CD14-positive monocyte (primary cell): ENCODE results near the gene GLRX5. TPM values are rescaled to one million over a fixed set of nuclear protein-coding genes. Genes with fewer than 3 reads are reported as not detected.
A peak's percentile ranks its signal among the peaks of the same experiment; 100 is the strongest.

Experiments used
- DNase-seq, 3 donors: peaks; one replicate each; pipeline ENCODE4 v3.0.0-alpha.2; 2011 to 2022
- H2AFZ ChIP-seq: 2 replicates; pipeline ENCODE4 v1.6.0; 2012; ENCODE audit warnings: mild to moderate bottlenecking, low read depth, low read length, inconsistent platforms; ENCODE audit not compliant: insufficient read depth, poor library complexity, severe bottlenecking
- H3K27ac ChIP-seq, 2 donors: 1 replicate in 1 of 2; 2 replicates in 1 of 2; pipeline ENCODE4 v1.5.1; 2012 to 2013; ENCODE audit warnings: low read length in 2 of 2, control low read depth in 1 of 2, inconsistent platforms in 1 of 2, low read depth in 1 of 2, mild to moderate bottlenecking in 1 of 2
- H3K27me3 ChIP-seq, 2 donors: one replicate each; pipeline versions ENCODE4 v1.6.0 to v1.6.1; 2011 to 2013; ENCODE audit warnings: low read length in 2 of 2; ENCODE audit not compliant: control insufficient read depth in 2 of 2, insufficient read depth in 2 of 2
- H3K36me3 ChIP-seq, 2 donors: replicated peaks in 1 of 2; 1 replicate in 1 of 2; 2 replicates in 1 of 2; pipeline versions ENCODE4 v1.5.1 to v1.6.1; 2012 to 2013; ENCODE audit warnings: low read length in 2 of 2, control low read depth in 1 of 2, inconsistent platforms in 1 of 2, mild to moderate bottlenecking in 1 of 2; ENCODE audit not compliant: insufficient read depth in 2 of 2, control insufficient read depth in 1 of 2
- H3K4me1 ChIP-seq, 2 donors: 1 replicate in 1 of 2; 2 replicates in 1 of 2; pipeline versions ENCODE4 v1.5.1 to v1.6.1; 2012 to 2013; ENCODE audit warnings: low read length in 2 of 2, control low read depth in 1 of 2, inconsistent platforms in 1 of 2, mild to moderate bottlenecking in 1 of 2, moderate library complexity in 1 of 2; ENCODE audit not compliant: insufficient read depth in 2 of 2, control insufficient read depth in 1 of 2
- H3K4me2 ChIP-seq: replicated peaks from 2 replicates; pipeline ENCODE3; 2012; ENCODE audit warnings: low read length, moderate library complexity, mild to moderate bottlenecking; ENCODE audit not compliant: poor library complexity, severe bottlenecking; ENCODE audit errors: extremely low read depth
- H3K4me3 ChIP-seq, 3 experiments: fragments of 200-600 bp in 1 of 3; sonication (generic) in 1 of 3; replicated peaks in 1 of 3; 1 replicate in 2 of 3; 2 replicates in 1 of 3; pipeline ENCODE4 v1.5.1; 2011 to 2013; ENCODE audit warnings: low read length in 3 of 3, mild to moderate bottlenecking in 3 of 3, control low read depth in 2 of 3, low read depth in 2 of 3, inconsistent platforms in 1 of 3, moderate library complexity in 1 of 3
- H3K79me2 ChIP-seq: 2 replicates; pipeline ENCODE4 v1.6.0; 2012; ENCODE audit warnings: mild to moderate bottlenecking, control low read depth, inconsistent platforms, low read length, moderate library complexity; ENCODE audit not compliant: insufficient read depth
- H3K9ac ChIP-seq: 2 replicates; pipeline ENCODE4 v1.6.0; 2017; ENCODE audit warnings: low read length, mild to moderate bottlenecking; ENCODE audit not compliant: insufficient read depth, poor library complexity, severe bottlenecking
- H3K9me3 ChIP-seq, 2 donors: replicated peaks in 1 of 2; 1 replicate in 1 of 2; 2 replicates in 1 of 2; pipeline versions ENCODE4 v1.5.1 to v1.6.1; 2012 to 2013; ENCODE audit warnings: low read length in 2 of 2, control low read depth in 1 of 2; ENCODE audit not compliant: control insufficient read depth in 1 of 2, insufficient read depth in 1 of 2
- H4K20me1 ChIP-seq: 2 replicates; pipeline ENCODE4 v1.6.0; 2012; ENCODE audit warnings: mild to moderate bottlenecking, low read length, control low read depth, moderate library complexity; ENCODE audit not compliant: insufficient read depth
- H3K27ac Mint-ChIP-seq, 7 donors: one replicate each; pipeline ENCODE4 v1.8.0; 2020; ENCODE audit warnings: mild to moderate bottlenecking in 7 of 7, mixed read lengths in 7 of 7, moderate library complexity in 6 of 7, inconsistent platforms in 2 of 7
- H3K27me3 Mint-ChIP-seq, 3 donors: one replicate each; pipeline ENCODE4 v1.8.0; 2021 to 2022; ENCODE audit warnings: low read depth in 3 of 3, mild to moderate bottlenecking in 3 of 3, mixed read lengths in 3 of 3, moderate library complexity in 3 of 3, inconsistent platforms in 1 of 3
- H3K36me3 Mint-ChIP-seq, 2 donors: one replicate each; pipeline ENCODE4 v1.8.0; 2020; ENCODE audit warnings: mixed read lengths in 2 of 2, inconsistent platforms in 1 of 2, mild to moderate bottlenecking in 1 of 2
- H3K4me1 Mint-ChIP-seq: one replicate; pipeline ENCODE4 v1.8.0; 2020; ENCODE audit warnings: mild to moderate bottlenecking, mixed read lengths
- H3K4me3 Mint-ChIP-seq, 2 donors: one replicate each; pipeline ENCODE4 v1.8.0; 2020; ENCODE audit warnings: mild to moderate bottlenecking in 2 of 2, mixed read lengths in 2 of 2, moderate library complexity in 1 of 2
- H3K9me3 Mint-ChIP-seq, 7 donors: one replicate each; pipeline ENCODE4 v1.8.0; 2020 to 2022; ENCODE audit warnings: mixed read lengths in 7 of 7, mild to moderate bottlenecking in 6 of 7, moderate library complexity in 6 of 7, inconsistent platforms in 2 of 7
- CTCF ChIP-seq: fragments of 200-600 bp; IDR thresholded peaks from one replicate; pipeline ENCODE4 v1.8.0; 2022; ENCODE audit warnings: antibody characterized with exemption, mild to moderate bottlenecking
- WGBS: methylation state at CpG from one replicate; pipeline ENCODE4 v1.1.5; 2013; ENCODE audit warnings: missing lambda C conversion rate; ENCODE audit not compliant: insufficient coverage; 5-methylcytosine and 5-hydroxymethylcytosine counted together
- intact Hi-C, 2 donors: fragments of 100-400 bp; cut with micrococcal nuclease; formaldehyde crosslinking; loops; one replicate each; pipeline versions ENCODE4 v1.15.0 to v1.15.1; 2023
- polyA plus RNA-seq, 3 donors: library from polyadenylated mRNA; depleted of rRNA in 1 of 3; unstranded in 2 of 3; stranded (reverse) in 1 of 3; fragments of 300-500 nt in 2 of 3; fragments of >200 nt in 1 of 3; fragmentation: Illumina TruSeq in 2 of 3; gene quantifications; 1 replicate in 2 of 3; 2 replicates in 1 of 3; pipeline ENCODE4 v1.2.3, GENCODE V29; 2012 to 2021

Gene GLRX5
- polyA plus RNA-seq, 3 donors = 10.9 to 43.1 (median 31.1) TPM

- peak overlapping the region in 1 of 2 donors; percentile 6 for H3K27ac ChIP-seq
- no peaks in the 10 kb centered on the region for H3K9me3 ChIP-seq
- H2AFZ ChIP-seq = no peak overlapping the region
- Mint-ChIP-seq H3K36me3 (peaks cover 2 to 22% of the 10 kb centered on the region in 2 donors), H3K4me1 (peaks cover 57% of the 10 kb centered on the region), H3K4me3 (no peak overlapping the region), H3K27me3 (peaks cover 0 to 3% (median 0%) of the 10 kb centered on the region in 3 donors), H3K27ac (peak overlapping the region in 4 of 7 donors; percentile 8 to 71 (median 50)), H3K9me3 (no peaks in the 10 kb centered on the region)
- no peak overlapping the region for H3K9ac ChIP-seq
- no peaks in the 10 kb centered on the region for H3K27me3 ChIP-seq
- no peak overlapping the region for H3K4me3 ChIP-seq
- peaks cover 0 to 8% of the 10 kb centered on the region in 2 donors for H3K36me3 ChIP-seq
- H3K4me1 ChIP-seq = peaks cover 38 to 55% of the 10 kb centered on the region in 2 donors
- peak; percentile 87 for TF ChIP-seq CTCF
- H3K4me2 ChIP-seq = no peak overlapping the region
- intact Hi-C loops = loop anchor here in 1 of 2 donors (5.0 kb wide), 1 partner anchor 85 kb away; no protein-coding TSS in a partner anchor
- DNase-seq = peak in 2 of 3 donors; percentile 53 to 61
- H3K79me2 ChIP-seq = peaks cover 66% of the 10 kb centered on the region
- WGBS = 83% methylated on average over 1 of the region's 4 CpGs
- peaks cover 4% of the 10 kb centered on the region for H4K20me1 ChIP-seq
Measured at GRCh38 chr14:95527387-95528002, 7.4 kb upstream of the GLRX5 start.

GRCh38 chr14:95529216-95529615, 5.6 kb upstream of the GLRX5 start:
- no peak overlapping the region for H3K4me3 ChIP-seq
- intact Hi-C loops = loop anchor here in 1 of 2 donors (5.0 kb wide), 1 partner anchor 87 kb away; no protein-coding TSS in a partner anchor
- peaks cover 56% of the 10 kb centered on the region for H3K4me1 Mint-ChIP-seq
- no peaks in the 10 kb centered on the region for H3K9me3 ChIP-seq
- DNase-seq = no peak
- H3K9ac ChIP-seq = no peak overlapping the region
- H3K4me3 Mint-ChIP-seq = no peak overlapping the region
- no peaks in the 10 kb centered on the region for H3K9me3 Mint-ChIP-seq
- H3K4me1 ChIP-seq = peaks cover 32 to 50% of the 10 kb centered on the region in 2 donors
- TF ChIP-seq CTCF = no peak
- no peak overlapping the region for H3K27ac ChIP-seq
- peaks cover 4% of the 10 kb centered on the region for H4K20me1 ChIP-seq
- no peak overlapping the region for H2AFZ ChIP-seq
- H3K36me3 ChIP-seq = peaks cover 0 to 8% of the 10 kb centered on the region in 2 donors
- H3K27ac Mint-ChIP-seq = no peak overlapping the region
- H3K27me3 ChIP-seq = no peaks in the 10 kb centered on the region
- H3K4me2 ChIP-seq = no peak overlapping the region
- peaks cover 0 to 3% (median 0%) of the 10 kb centered on the region in 3 donors for H3K27me3 Mint-ChIP-seq
- peaks cover 73% of the 10 kb centered on the region for H3K79me2 ChIP-seq
- peaks cover 4 to 22% of the 10 kb centered on the region in 2 donors for H3K36me3 Mint-ChIP-seq
- 97% methylated on average over 6 of the region's 7 CpGs for WGBS
